HCT116 (cell line): ENCODE measurements around the gene C4orf50. TPM values are rescaled to one million over a fixed set of nuclear protein-coding genes. Genes with fewer than 3 reads are reported as not detected.

Experiments used
- ATAC-seq: fragments of 200-7000 bp; cut with Tn5 transposase; 2 replicates; pipeline ENCODE4 v1.9.1; 2020; ENCODE audit warnings: mild to moderate bottlenecking, moderate library complexity
- BruUV-seq: library from RNA; stranded (reverse); fragments of 400-500 nt; replicated peaks from 2 replicates; lab custom pipeline; 2021; lab: Mats Ljungman, UMichigan
- CTCF ChIA-PET: fragments of 300-600 bp; sonication (Branson Sonifier 250); formaldehyde crosslinking; loops from one replicate; lab custom pipeline; 2021; ENCODE audit warnings: antibody characterized with exemption; lab: Charles Lee
- POLR2A ChIA-PET: fragments of 300-600, 350-600 bp; sonication (Branson Sonifier 250); formaldehyde crosslinking; loops from one replicate; lab custom pipeline; 2021; ENCODE audit warnings: antibody characterized with exemption; lab: Charles Lee
- RAD21 ChIA-PET, 2 experiments: fragments of 300-600 bp; sonication (Branson Sonifier 250); formaldehyde crosslinking; loops; one replicate each; lab custom pipeline; 2023; ENCODE audit warnings: low total read pairs in 2 of 2; ENCODE audit not compliant: uncharacterized antibody in 2 of 2, unreplicated experiment in 2 of 2, low non-redundant PET in 1 of 2; lab: Charles Lee
- DNase-seq: peaks from one replicate; pipeline ENCODE4 v3.0.0-alpha.2; 2010; ENCODE audit warnings: low read depth, low spot score
- H2AFZ ChIP-seq: fragments of 200-600 bp; shearing (Covaris generic), sonication (generic); 2 replicates; pipeline ENCODE4 v1.6.1; 2017; ENCODE audit warnings: low read depth, mixed run types, mixed read lengths, antibody characterized with exemption, low read length; ENCODE audit not compliant: poor library complexity, severe bottlenecking
- H3K27ac ChIP-seq: 2 replicates; pipeline ENCODE4 v1.5.1; 2012; ENCODE audit warnings: low read depth, low read length
- H3K27me3 ChIP-seq: fragments of 200-600 bp; sonication (generic); 2 replicates; pipeline ENCODE4 v1.6.1; 2016; ENCODE audit warnings: mixed run types, low read length, mixed read lengths; ENCODE audit not compliant: insufficient read depth
- H3K36me3 ChIP-seq, 2 experiments: fragments of 200-500 bp in 1 of 2; fragments of 200-600 bp in 1 of 2; sonication (Bioruptor generic) in 1 of 2; sonication (generic) in 1 of 2; 2 replicates each; pipeline versions ENCODE4 v1.5.1 to v1.6.1; 2014 to 2016; ENCODE audit warnings: low read length in 2 of 2, inconsistent platforms in 1 of 2, mixed read lengths in 1 of 2, mixed run types in 1 of 2; ENCODE audit not compliant: insufficient read depth in 2 of 2, control insufficient read depth in 1 of 2
- H3K4me1 ChIP-seq, 2 experiments: fragments of 200-600 bp in 1 of 2; sonication (generic) in 1 of 2; 2 replicates each; pipeline versions ENCODE4 v1.5.1 to v1.6.1; 2012 to 2017; ENCODE audit warnings: low read length in 2 of 2, inconsistent platforms in 1 of 2, mild to moderate bottlenecking in 1 of 2, mixed read lengths in 1 of 2, mixed run types in 1 of 2, moderate library complexity in 1 of 2; ENCODE audit not compliant: insufficient read depth in 2 of 2, control insufficient read depth in 1 of 2
- H3K4me2 ChIP-seq: fragments of 200-600 bp; sonication (generic); 2 replicates; pipeline ENCODE4 v1.6.1; 2017; ENCODE audit warnings: mixed run types, low read length, mixed read lengths
- H3K4me3 ChIP-seq, 2 experiments: fragments of 200-600 bp in 1 of 2; sonication (generic) in 1 of 2; replicated peaks in 1 of 2; 2 replicates each; pipeline ENCODE4 v1.5.1; 2011 to 2016; ENCODE audit warnings: low read length in 2 of 2, control low read depth in 1 of 2, low read depth in 1 of 2, mild to moderate bottlenecking in 1 of 2, mixed read lengths in 1 of 2, mixed run types in 1 of 2
- H3K79me2 ChIP-seq: fragments of 200-600 bp; sonication (generic); 2 replicates; pipeline ENCODE4 v1.6.1; 2017; ENCODE audit warnings: mild to moderate bottlenecking, mixed run types, low read length, moderate library complexity, mixed read lengths; ENCODE audit not compliant: insufficient read depth
- H3K9ac ChIP-seq: fragments of 200-600 bp; sonication (generic); 2 replicates; pipeline ENCODE4 v1.6.1; 2016; ENCODE audit warnings: low read length, mixed read lengths
- H3K9me2 ChIP-seq: fragments of 200-600 bp; sonication (generic), shearing (Covaris generic); 2 replicates; pipeline ENCODE4 v1.6.1; 2017; ENCODE audit warnings: mixed run types, mild to moderate bottlenecking, moderate library complexity; ENCODE audit not compliant: insufficient read depth
- H3K9me3 ChIP-seq, 2 experiments: fragments of 200-500 bp in 1 of 2; fragments of 200-600 bp in 1 of 2; sonication (Bioruptor generic) in 1 of 2; sonication (generic) in 1 of 2; 2 replicates each; pipeline ENCODE4 v1.6.1; 2014 to 2017; ENCODE audit warnings: low read length in 2 of 2, mixed read lengths in 2 of 2, inconsistent platforms in 1 of 2, low read depth in 1 of 2, mild to moderate bottlenecking in 1 of 2, mixed run types in 1 of 2, moderate library complexity in 1 of 2; ENCODE audit not compliant: control insufficient read depth in 1 of 2, insufficient read depth in 1 of 2
- H4K20me1 ChIP-seq: fragments of 200-600 bp; sonication (generic), shearing (Covaris generic); 2 replicates; pipeline ENCODE4 v1.6.1; 2017; ENCODE audit warnings: mixed run types, mild to moderate bottlenecking, moderate library complexity; ENCODE audit not compliant: insufficient read depth
- ATF3 ChIP-seq: IDR thresholded peaks from 2 replicates; pipeline ENCODE4 v1.6.1; 2012
- CBX3 ChIP-seq: IDR thresholded peaks from 2 replicates; pipeline ENCODE4 v1.6.1; 2012; ENCODE audit warnings: low read depth
- EGR1 ChIP-seq: IDR thresholded peaks from 2 replicates; pipeline ENCODE4 v1.6.1; 2012; ENCODE audit warnings: low read depth
- EZH2 ChIP-seq: fragments of 200-600 bp; sonication (generic); IDR thresholded peaks from 2 replicates; pipeline ENCODE4 v1.6.1; 2017; ENCODE audit warnings: antibody characterized with exemption, mixed run types
- EZH2phosphoT487 ChIP-seq: fragments of 200-600 bp; IDR thresholded peaks from 2 replicates; pipeline ENCODE4 v1.6.1; 2018; ENCODE audit warnings: antibody characterized with exemption, borderline replicate concordance
- FOSL1 ChIP-seq: IDR thresholded peaks from 2 replicates; pipeline ENCODE4 v1.6.1; 2012; ENCODE audit warnings: low read depth
- JUND ChIP-seq: IDR thresholded peaks from 2 replicates; pipeline ENCODE4 v1.6.1; 2012
- MAX ChIP-seq: IDR thresholded peaks from 2 replicates; pipeline ENCODE4 v1.6.1; 2012
- POLR2A ChIP-seq: IDR thresholded peaks from 2 replicates; pipeline ENCODE4 v1.7.0; 2011; ENCODE audit warnings: borderline replicate concordance; ENCODE audit not compliant: insufficient read depth, insufficient read length; ENCODE audit errors: extremely low read depth
- POLR2AphosphoS5 ChIP-seq: IDR thresholded peaks from 2 replicates; pipeline ENCODE4 v1.6.1; 2011; ENCODE audit warnings: mild to moderate bottlenecking, low read depth, low read length, moderate library complexity
- RAD21 ChIP-seq: IDR thresholded peaks from 2 replicates; pipeline ENCODE4 v1.6.1; 2012; ENCODE audit warnings: low read depth, mild to moderate bottlenecking
- REST ChIP-seq: IDR thresholded peaks from 2 replicates; pipeline ENCODE4 v1.6.1; 2012; ENCODE audit warnings: low read depth
- SIN3A ChIP-seq: IDR thresholded peaks from 2 replicates; pipeline ENCODE4 v1.6.1; 2012; ENCODE audit warnings: low read depth
- SP1 ChIP-seq: IDR thresholded peaks from 2 replicates; pipeline ENCODE4 v1.6.1; 2012; ENCODE audit warnings: low read depth
- SRF ChIP-seq: IDR thresholded peaks from 2 replicates; pipeline ENCODE4 v1.6.1; 2012; ENCODE audit warnings: low read depth
- TCF7L2 ChIP-seq: IDR thresholded peaks from 2 replicates; pipeline ENCODE4 v1.7.0; 2011; ENCODE audit warnings: borderline replicate concordance, inconsistent platforms; ENCODE audit not compliant: insufficient read depth, insufficient read length; ENCODE audit errors: extremely low read depth
- YY1 ChIP-seq: IDR thresholded peaks from 2 replicates; pipeline ENCODE4 v1.6.1; 2011; ENCODE audit warnings: low read length, low read depth, moderate library complexity, mild to moderate bottlenecking; ENCODE audit not compliant: insufficient replicate concordance; ENCODE audit errors: extremely low read depth
- ZBTB33 ChIP-seq: IDR thresholded peaks from 2 replicates; pipeline ENCODE4 v1.6.1; 2011; ENCODE audit warnings: mild to moderate bottlenecking, low read length, moderate library complexity; ENCODE audit not compliant: insufficient replicate concordance; ENCODE audit errors: extremely low read depth
- ZFX ChIP-seq: fragments of 450-650 bp; IDR thresholded peaks from 2 replicates; pipeline ENCODE4 v1.6.1; 2017
- ZNF274 ChIP-seq: fragments of 200-500 bp; sonication (Bioruptor generic); IDR thresholded peaks from 2 replicates; pipeline ENCODE4 v1.6.1; 2014; ENCODE audit warnings: mild to moderate bottlenecking, low read depth, low read length, inconsistent platforms
- intact Hi-C: fragments of 100-400 bp; cut with micrococcal nuclease; formaldehyde crosslinking; loops from 2 replicates; pipeline ENCODE4 v1.10.0; 2022
- total RNA-seq: library from RNA; stranded (reverse); gene quantifications from one replicate; pipeline ENCODE4 v1.2.1, GENCODE V29; 2021; ENCODE audit not compliant: unreplicated experiment

The C4orf50 gene
- total RNA-seq, 1 experiment from 2014 or later = not detected

- no peak overlapping the region for H3K4me3 ChIP-seq
- intact Hi-C loops = no loop called here
- CTCF ChIA-PET = interaction anchor here (1.6 kb wide), 1 partner anchor 22 kb away, joined by 3 read pairs; no protein-coding TSS in a partner anchor
These were observed 41.3 kb downstream of the C4orf50 start for GRCh38 chr4:5976921-5977320.

More at GRCh38 chr4:5976921-5977320, 41.3 kb downstream of the C4orf50 start:
- no peaks in the 10 kb centered on the region for H3K9me3 ChIP-seq
- H3K27me3 ChIP-seq = peaks cover 33% of the 10 kb centered on the region
- no peak overlapping the region for H3K4me2 ChIP-seq
- H3K4me1 ChIP-seq = no peaks in the 10 kb centered on the region
- H3K9ac ChIP-seq = no peak overlapping the region
- no peak overlapping the region for H3K27ac ChIP-seq
- DNase-seq (no peak), ATAC-seq (no peak)
- H3K79me2 ChIP-seq = no peaks in the 10 kb centered on the region
- no peaks in the 10 kb centered on the region for H3K9me2 ChIP-seq
- H2AFZ ChIP-seq = no peak overlapping the region
- POLR2A ChIA-PET = no interaction called here
- RAD21 ChIA-PET = no interaction called here
- TF ChIP-seq POLR2AphosphoS5 (no peak), SRF (no peak), FOSL1 (no peak), SIN3A (no peak), YY1 (no peak), REST (no peak), CBX3 (no peak), EZH2 (no peak), POLR2A (no peak), MAX (no peak), ATF3 (no peak), RAD21 (no peak), JUND (no peak), EGR1 (no peak), ZBTB33 (no peak), EZH2phosphoT487 (no peak), TCF7L2 (no peak), ZNF274 (no peak), ZFX (no peak), SP1 (no peak)
- H4K20me1 ChIP-seq = no peaks in the 10 kb centered on the region
- H3K36me3 ChIP-seq = no peaks in the 10 kb centered on the region
- no TSS peak for BruUV-seq
